H9 (cell line): ENCODE data around the gene SLC7A11. TPM values are rescaled to one million over a fixed set of nuclear protein-coding genes. Genes with fewer than 3 reads are reported as not detected.

ENCODE experiments used
- DNase-seq: peaks from one replicate; pipeline ENCODE4 v3.0.0-alpha.2; 2017
- H2AFZ ChIP-seq: one replicate; pipeline ENCODE4 v1.6.1; 2013; ENCODE audit warnings: mild to moderate bottlenecking, low read length, control low read depth, moderate library complexity
- H2AK5ac ChIP-seq: 2 replicates; pipeline ENCODE4 v1.6.1; 2013; ENCODE audit warnings: low read length, control low read depth, mixed read lengths; ENCODE audit not compliant: insufficient read length
- H2BK120ac ChIP-seq: one replicate; pipeline ENCODE4 v1.6.1; 2013; ENCODE audit warnings: low read depth, mild to moderate bottlenecking, low read length, control low read depth, inconsistent platforms; ENCODE audit not compliant: poor library complexity, severe bottlenecking
- H2BK12ac ChIP-seq: 2 replicates; pipeline ENCODE4 v1.6.1; 2013; ENCODE audit warnings: low read length, control low read depth, mixed read lengths, low read depth; ENCODE audit not compliant: insufficient read length
- H2BK15ac ChIP-seq: 2 replicates; pipeline ENCODE4 v1.6.1; 2013; ENCODE audit warnings: low read depth, low read length, control low read depth
- H2BK20ac ChIP-seq: one replicate; pipeline ENCODE4 v1.6.1; 2013; ENCODE audit warnings: low read depth, mild to moderate bottlenecking, low read length, control low read depth, inconsistent platforms; ENCODE audit not compliant: poor library complexity, severe bottlenecking
- H2BK5ac ChIP-seq: 2 replicates; pipeline ENCODE4 v1.6.1; 2013; ENCODE audit warnings: low read length, control low read depth, mixed read lengths; ENCODE audit not compliant: insufficient read length
- H3K14ac ChIP-seq: 2 replicates; pipeline ENCODE4 v1.6.1; 2013; ENCODE audit warnings: low read length, control low read depth; ENCODE audit not compliant: insufficient read depth
- H3K18ac ChIP-seq: 2 replicates; pipeline ENCODE4 v1.6.1; 2013; ENCODE audit warnings: low read depth, mild to moderate bottlenecking, mixed read lengths, low read length, control low read depth; ENCODE audit not compliant: insufficient read length
- H3K23ac ChIP-seq: 2 replicates; pipeline ENCODE4 v1.6.1; 2013; ENCODE audit warnings: low read length, control low read depth, mixed read lengths, low read depth; ENCODE audit not compliant: insufficient read length
- H3K23me2 ChIP-seq: 2 replicates; pipeline ENCODE4 v1.6.1; 2013; ENCODE audit warnings: low read depth, mild to moderate bottlenecking, mixed read lengths, low read length, control low read depth; ENCODE audit not compliant: insufficient read length, poor library complexity, severe bottlenecking
- H3K27ac ChIP-seq: 2 replicates; pipeline ENCODE4 v1.5.1; 2013; ENCODE audit warnings: low read length, control low read depth, mixed read lengths, low read depth; ENCODE audit not compliant: insufficient read length
- H3K27me3 ChIP-seq: 2 replicates; pipeline ENCODE4 v1.6.1; 2013; ENCODE audit warnings: low read length, control low read depth, inconsistent platforms; ENCODE audit not compliant: insufficient read depth
- H3K4ac ChIP-seq: 2 replicates; pipeline ENCODE4 v1.6.1; 2013; ENCODE audit warnings: low read depth, mild to moderate bottlenecking, control low read depth, inconsistent platforms, low read length, moderate library complexity
- H3K4me1 ChIP-seq: 2 replicates; pipeline ENCODE4 v1.6.1; 2013; ENCODE audit warnings: low read length, control low read depth, inconsistent platforms; ENCODE audit not compliant: insufficient read depth
- H3K4me2 ChIP-seq: 2 replicates; pipeline ENCODE4 v1.6.1; 2013; ENCODE audit warnings: low read length, control low read depth, mixed read lengths; ENCODE audit not compliant: insufficient read length, insufficient read depth
- H3K56ac ChIP-seq: 2 replicates; pipeline ENCODE4 v1.6.1; 2013; ENCODE audit warnings: low read depth, mild to moderate bottlenecking, mixed read lengths, low read length, control low read depth; ENCODE audit not compliant: insufficient read length
- H3K79me1 ChIP-seq: 2 replicates; pipeline ENCODE4 v1.6.1; 2013; ENCODE audit warnings: low read depth, mild to moderate bottlenecking, moderate library complexity, low read length, control low read depth, inconsistent platforms; ENCODE audit not compliant: insufficient read depth, poor library complexity, severe bottlenecking
- H3K79me2 ChIP-seq: 2 replicates; pipeline ENCODE4 v1.6.1; 2013; ENCODE audit warnings: low read length, control low read depth, inconsistent platforms; ENCODE audit not compliant: insufficient read depth
- H3K9ac ChIP-seq: 2 replicates; pipeline ENCODE4 v1.6.1; 2013; ENCODE audit warnings: low read length, control low read depth, mixed read lengths; ENCODE audit not compliant: insufficient read length; ENCODE audit errors: extremely low read depth
- H3K9me3 ChIP-seq: one replicate; pipeline ENCODE4 v1.6.1; 2013; ENCODE audit warnings: low read depth, low read length, inconsistent platforms; ENCODE audit not compliant: control insufficient read depth
- H3T11ph ChIP-seq: one replicate; pipeline ENCODE4 v1.6.1; 2013; ENCODE audit warnings: mild to moderate bottlenecking, low read length, control low read depth, inconsistent platforms
- H4K20me1 ChIP-seq: one replicate; pipeline ENCODE4 v1.6.1; 2013; ENCODE audit not compliant: control insufficient read depth, insufficient read length, insufficient read depth
- H4K5ac ChIP-seq: 2 replicates; pipeline ENCODE4 v1.6.1; 2013; ENCODE audit warnings: low read depth, mild to moderate bottlenecking, mixed read lengths, low read length, control low read depth; ENCODE audit not compliant: insufficient read length
- H4K8ac ChIP-seq: replicated peaks from 2 replicates; pipeline ENCODE4 v1.6.1; 2013; ENCODE audit warnings: low read length, control low read depth, mixed read lengths, low read depth; ENCODE audit not compliant: insufficient read length
- H4K91ac ChIP-seq: 2 replicates; pipeline ENCODE4 v1.6.1; 2013; ENCODE audit warnings: low read depth, mild to moderate bottlenecking, moderate library complexity, mixed read lengths, low read length, control low read depth; ENCODE audit not compliant: insufficient read length
- H3K27ac Mint-ChIP-seq, 3 experiments: 2 replicates in 2 of 3; 3 replicates in 1 of 3; pipeline ENCODE4 v1.8.0; 2020 to 2021; ENCODE audit warnings: mixed read lengths in 3 of 3, mild to moderate bottlenecking in 1 of 3, moderate library complexity in 1 of 3
- H3K27me3 Mint-ChIP-seq: 2 replicates; pipeline ENCODE4 v1.8.0; 2021; ENCODE audit warnings: low read depth, mild to moderate bottlenecking, moderate library complexity, mixed read lengths
- H3K36me3 Mint-ChIP-seq, 3 experiments: 2 replicates in 2 of 3; 3 replicates in 1 of 3; pipeline ENCODE4 v1.8.0; 2020 to 2021; ENCODE audit warnings: low read depth in 3 of 3, mixed read lengths in 3 of 3; ENCODE audit not compliant: insufficient read depth in 1 of 3
- H3K4me1 Mint-ChIP-seq, 2 experiments: 2 replicates each; pipeline ENCODE4 v1.8.0; 2020; ENCODE audit warnings: mixed read lengths in 2 of 2
- H3K4me3 Mint-ChIP-seq, 2 experiments: 2 replicates in 1 of 2; 3 replicates in 1 of 2; pipeline ENCODE4 v1.8.0; 2020 to 2021; ENCODE audit warnings: mild to moderate bottlenecking in 2 of 2, mixed read lengths in 2 of 2, moderate library complexity in 1 of 2
- H3K9me3 Mint-ChIP-seq, 2 experiments: 2 replicates in 1 of 2; 3 replicates in 1 of 2; pipeline ENCODE4 v1.8.0; 2020; ENCODE audit warnings: mild to moderate bottlenecking in 2 of 2, mixed read lengths in 2 of 2, moderate library complexity in 1 of 2
- CTCF ChIP-seq: fragments of 200-600 bp; sonication (generic); conservative IDR thresholded peaks from 3 replicates; pipeline ENCODE4 v1.8.0; 2021; ENCODE audit warnings: antibody characterized with exemption, mild to moderate bottlenecking
- WGBS: extraction: QIAGEN DNeasy Blood & Tissue Kit; methylation state at CpG from one replicate; pipeline ENCODE4 v1.1.7; 2013; ENCODE audit warnings: missing lambda C conversion rate, low lambda C conversion rate, mixed read lengths; ENCODE audit not compliant: insufficient read length; ENCODE audit errors: extremely low coverage; 5-methylcytosine and 5-hydroxymethylcytosine counted together
- total RNA-seq: library from RNA; stranded (reverse); gene quantifications from 2 replicates; pipeline ENCODE4 v1.2.1, GENCODE V29; 2021

The SLC7A11 gene
- total RNA-seq, 1 experiment from 2014 or later, result 19.8 TPM

- Histone ChIP-seq H4K8ac (no peak overlapping the region), H3T11ph (no peak overlapping the region), H3K9me3 (no peaks in the 10 kb centered on the region), H4K5ac (no peak overlapping the region), H3K18ac (no peak overlapping the region), H3K23me2 (no peaks in the 10 kb centered on the region), H3K14ac (no peak overlapping the region), H3K9ac (no peak overlapping the region), H4K91ac (no peak overlapping the region), H3K79me2 (no peaks in the 10 kb centered on the region), H4K20me1 (no peaks in the 10 kb centered on the region), H2BK15ac (no peak overlapping the region), H3K23ac (no peak overlapping the region), H3K27ac (peak overlapping the region; percentile 10), H2BK5ac (no peak overlapping the region), H3K79me1 (no peaks in the 10 kb centered on the region), H3K4me2 (no peak overlapping the region), H3K4ac (no peak overlapping the region), H3K4me1 (peaks cover 7% of the 10 kb centered on the region), H2AFZ (no peak overlapping the region), H3K27me3 (no peaks in the 10 kb centered on the region), H2BK120ac (no peak overlapping the region), H2BK12ac (no peak overlapping the region), H2BK20ac (no peak overlapping the region), H2AK5ac (no peak overlapping the region), H3K56ac (no peak overlapping the region)
- DNase-seq, result peak; percentile 36
- peaks cover 8 to 14% (median 13%) of the 10 kb centered on the region in 3 experiments; a peak in 6 of 7 replicates for H3K36me3 Mint-ChIP-seq
- peak overlapping the region; percentile 31 to 47; a peak in 3 of 5 replicates for H3K4me3 Mint-ChIP-seq
- H3K4me1 Mint-ChIP-seq, result peaks cover 67 to 73% of the 10 kb centered on the region in 2 experiments
- TF ChIP-seq CTCF, result no peak
- peak overlapping the region; percentile 28 to 94 (median 86); a peak in 6 of 7 replicates for H3K27ac Mint-ChIP-seq
- no peaks in the 10 kb centered on the region for H3K9me3 Mint-ChIP-seq
- no peaks in the 10 kb centered on the region for H3K27me3 Mint-ChIP-seq
- no CpG with 5 or more reads among the region's 4 CpGs for WGBS
Observed at GRCh38 chr4:138223231-138223910, 18.8 kb downstream of the SLC7A11 start.
